Ectodermal cell (in vitro differentiated cells): Measurements from ENCODE around the gene PLB1.

Experiments used
- H3K27ac ChIP-seq: 2 replicates; pipeline ENCODE4 v1.7.0; 2013; ENCODE audit warnings: mild to moderate bottlenecking, low read depth, low read length; ENCODE audit not compliant: insufficient read depth, poor library complexity, severe bottlenecking
- H3K27me3 ChIP-seq: 2 replicates; pipeline ENCODE4 v1.7.0; 2013; ENCODE audit warnings: mild to moderate bottlenecking, low read length; ENCODE audit not compliant: insufficient read depth, control insufficient read depth, poor library complexity, severe bottlenecking
- H3K36me3 ChIP-seq: one replicate; pipeline ENCODE4 v1.7.0; 2013; ENCODE audit warnings: low read length; ENCODE audit not compliant: control insufficient read depth, insufficient read depth
- H3K4me1 ChIP-seq: one replicate; pipeline ENCODE4 v1.7.0; 2013; ENCODE audit warnings: low read length; ENCODE audit not compliant: control insufficient read depth, insufficient read depth
- H3K4me3 ChIP-seq: 2 replicates; pipeline ENCODE4 v1.7.0; 2013; ENCODE audit warnings: low read depth, low read length, control low read depth; ENCODE audit not compliant: insufficient read depth
- H3K9me3 ChIP-seq: 2 replicates; pipeline ENCODE4 v1.7.0; 2013; ENCODE audit warnings: mild to moderate bottlenecking, low read length, moderate library complexity; ENCODE audit not compliant: control insufficient read depth
- WGBS, 2 experiments: methylation state at CpG; one replicate each; pipeline ENCODE4 v1.1.7; 2013; ENCODE audit warnings: missing lambda C conversion rate in 2 of 2; 5-methylcytosine and 5-hydroxymethylcytosine counted together

Gene PLB1

DNA sequence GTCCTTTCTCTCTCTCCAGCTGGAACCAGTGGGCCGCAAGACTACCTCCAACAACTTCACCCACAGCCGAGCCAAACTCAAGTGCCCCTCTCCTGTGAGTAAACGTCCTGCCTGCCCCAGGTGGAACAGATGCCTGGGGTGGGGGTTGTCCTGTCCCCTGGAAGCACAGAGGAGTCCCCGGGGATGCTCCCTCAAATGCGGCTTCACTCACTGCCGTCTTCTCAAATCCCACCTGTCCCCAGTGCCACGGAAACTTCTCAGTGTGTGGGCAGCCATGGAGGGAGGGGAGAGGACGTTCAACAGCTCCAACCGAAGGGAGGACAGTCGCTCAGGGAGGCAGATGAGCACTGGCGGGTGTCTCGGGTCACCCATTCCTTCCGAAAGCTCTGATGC, 145.0 kb downstream of the PLB1 start:
- Histone ChIP-seq H3K27ac (no peak overlapping the region), H3K4me1 (peaks cover 20% of the 10 kb centered on the region), H3K36me3 (no peaks in the 10 kb centered on the region), H3K9me3 (no peaks in the 10 kb centered on the region), H3K4me3 (no peak overlapping the region), H3K27me3 (no peaks in the 10 kb centered on the region)
- WGBS, 2 experiments: 90 to 92% methylated on average over 13 of the region's 13 CpGs

DNA sequence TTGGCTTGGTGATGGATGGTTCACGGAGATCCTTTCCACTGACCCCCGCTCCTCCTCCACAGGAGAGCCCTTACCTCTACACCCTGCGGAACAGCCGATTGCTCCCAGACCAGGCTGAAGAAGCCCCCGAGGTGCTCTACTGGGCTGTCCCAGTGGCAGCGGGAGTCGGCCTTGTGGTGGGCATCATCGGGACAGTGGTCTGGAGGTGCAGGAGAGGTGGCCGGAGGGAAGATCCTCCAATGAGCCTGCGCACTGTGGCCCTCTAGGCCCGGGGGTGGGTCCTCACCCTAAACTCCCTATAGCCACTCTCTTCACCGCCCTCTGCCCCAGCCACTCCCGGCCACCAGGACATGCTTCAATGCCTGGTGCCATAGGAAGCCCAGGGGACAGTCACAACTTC, 146.9 kb downstream of the PLB1 start:
- Histone ChIP-seq H3K27me3 (no peaks in the 10 kb centered on the region), H3K36me3 (no peaks in the 10 kb centered on the region), H3K4me1 (peaks cover 20% of the 10 kb centered on the region), H3K4me3 (no peak overlapping the region), H3K9me3 (no peaks in the 10 kb centered on the region), H3K27ac (no peak overlapping the region)
- 93 to 95% methylated on average over 13 of the region's 13 CpGs for WGBS, 2 experiments

GRCh38 chr2:28643327-28643726, 147.5 kb downstream of the PLB1 start:
- no peak overlapping the region for H3K4me3 ChIP-seq
- WGBS, 2 experiments: 90 to 91% methylated on average over 6 of the region's 6 CpGs
- H3K9me3 ChIP-seq: no peaks in the 10 kb centered on the region
- H3K27me3 ChIP-seq: no peaks in the 10 kb centered on the region
- peaks cover 25% of the 10 kb centered on the region for H3K4me1 ChIP-seq
- no peaks in the 10 kb centered on the region for H3K36me3 ChIP-seq
- no peak overlapping the region for H3K27ac ChIP-seq

- Histone ChIP-seq H3K27ac (no peak overlapping the region), H3K4me1 (peaks cover 31% of the 10 kb centered on the region), H3K27me3 (no peaks in the 10 kb centered on the region), H3K9me3 (no peaks in the 10 kb centered on the region), H3K4me3 (no peak overlapping the region), H3K36me3 (no peaks in the 10 kb centered on the region)
- 77 to 80% methylated on average over 11 of the region's 11 CpGs for WGBS, 2 experiments
Observed at GRCh38 chr2:28643911-28644334, 148.1 kb downstream of the PLB1 start.

DNA sequence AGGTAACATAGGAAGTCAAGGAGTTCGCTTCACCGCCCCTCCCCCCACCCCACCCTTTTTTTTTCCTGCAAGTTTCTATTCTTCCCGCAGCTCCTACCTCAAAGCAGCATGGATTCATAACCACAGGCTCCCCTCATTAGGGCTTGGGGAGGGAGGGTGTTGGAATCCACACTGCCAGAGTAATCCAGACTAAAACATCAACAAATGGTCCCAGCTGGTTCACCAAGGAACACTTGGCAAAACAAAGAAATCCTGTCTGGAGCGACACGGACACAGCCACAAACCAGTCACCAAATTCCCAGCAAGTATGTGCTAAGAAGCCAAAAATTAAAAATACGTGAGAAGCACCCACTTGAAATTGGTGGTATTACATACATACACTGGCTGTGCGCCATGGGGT, 148.9 kb downstream of the PLB1 start:
- no peaks in the 10 kb centered on the region for H3K36me3 ChIP-seq
- 87 to 91% methylated on average over 6 to 7 of the region's 7 CpGs for WGBS, 2 experiments
- H3K27me3 ChIP-seq: no peaks in the 10 kb centered on the region
- H3K4me3 ChIP-seq: no peak overlapping the region
- no peaks in the 10 kb centered on the region for H3K9me3 ChIP-seq
- peaks cover 39% of the 10 kb centered on the region for H3K4me1 ChIP-seq
- no peak overlapping the region for H3K27ac ChIP-seq

GRCh38 chr2:28645553-28645952, 149.7 kb downstream of the PLB1 start:
- 96% methylated on average over 2 of the region's 2 CpGs for WGBS, 2 experiments
- no peaks in the 10 kb centered on the region for H3K27me3 ChIP-seq
- H3K9me3 ChIP-seq: no peaks in the 10 kb centered on the region
- peaks cover 42% of the 10 kb centered on the region for H3K4me1 ChIP-seq
- H3K4me3 ChIP-seq: no peak overlapping the region
- H3K27ac ChIP-seq: no peak overlapping the region
- no peaks in the 10 kb centered on the region for H3K36me3 ChIP-seq

DNA sequence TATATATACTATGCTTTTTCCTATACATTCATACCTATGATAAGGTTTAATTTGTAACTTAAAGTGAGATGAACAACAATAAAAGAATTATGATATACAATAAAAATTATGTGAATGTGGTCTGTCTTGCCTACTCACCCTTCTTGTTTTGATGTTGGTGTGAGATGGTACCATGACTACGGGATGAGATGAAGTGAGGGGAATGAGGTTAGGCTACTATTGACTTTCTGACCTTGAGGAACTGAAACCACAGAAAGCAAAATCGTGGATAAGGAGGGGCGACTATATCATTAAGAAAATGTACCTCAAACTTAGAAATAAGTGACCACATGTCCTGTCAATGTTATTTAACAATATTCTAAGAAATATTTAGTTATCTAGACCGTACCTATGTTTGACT, 151.8 kb downstream of the PLB1 start:
- no peaks in the 10 kb centered on the region for H3K9me3 ChIP-seq
- peaks cover 42% of the 10 kb centered on the region for H3K4me1 ChIP-seq
- no peaks in the 10 kb centered on the region for H3K36me3 ChIP-seq
- no peak overlapping the region for H3K4me3 ChIP-seq
- no peaks in the 10 kb centered on the region for H3K27me3 ChIP-seq
- 90 to 95% methylated on average over 2 to 4 of the region's 4 CpGs for WGBS, 2 experiments
- H3K27ac ChIP-seq: no peak overlapping the region

- 93 to 96% methylated on average over 3 of the region's 3 CpGs for WGBS, 2 experiments
- H3K9me3 ChIP-seq: no peaks in the 10 kb centered on the region
- no peak overlapping the region for H3K27ac ChIP-seq
- no peak overlapping the region for H3K4me3 ChIP-seq
- H3K27me3 ChIP-seq: no peaks in the 10 kb centered on the region
- peaks cover 40% of the 10 kb centered on the region for H3K4me1 ChIP-seq
- H3K36me3 ChIP-seq: no peaks in the 10 kb centered on the region
Observed at GRCh38 chr2:28648147-28648546, 152.3 kb downstream of the PLB1 start.

DNA sequence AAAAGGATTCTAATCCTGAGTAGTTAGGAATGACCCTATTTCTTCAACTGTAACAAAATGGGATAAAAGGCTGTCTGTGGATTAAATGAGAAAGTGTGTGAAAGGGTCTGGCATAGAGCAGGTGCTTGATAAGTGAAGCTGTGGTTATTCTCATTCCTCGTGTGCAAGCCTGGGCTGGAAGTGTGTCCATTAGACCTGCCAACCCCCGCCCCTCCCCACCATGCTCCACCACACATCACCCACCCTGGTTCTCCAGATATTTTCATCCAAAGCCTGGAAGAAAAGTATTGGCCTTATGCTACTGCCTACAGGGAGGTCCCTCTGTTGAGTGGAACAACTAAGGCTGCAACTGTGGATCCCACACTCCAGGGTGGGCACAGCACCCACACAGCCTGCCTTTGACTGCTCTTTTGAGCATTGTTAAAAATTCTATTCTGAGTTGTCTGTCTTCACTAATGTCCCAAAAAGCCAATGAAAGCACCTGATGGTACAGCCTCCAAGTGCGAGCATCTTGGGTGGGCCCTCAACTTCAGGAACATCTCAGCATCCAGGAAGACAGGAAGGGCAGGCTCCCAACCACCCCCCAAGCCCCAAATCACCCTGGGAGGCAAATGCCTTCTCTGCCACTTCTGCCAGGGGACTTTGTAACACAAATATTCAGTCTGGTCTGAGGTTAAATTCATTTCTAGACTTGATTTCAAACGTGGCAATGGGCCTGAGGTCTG, 153.0 kb downstream of the PLB1 start:
- H3K9me3 ChIP-seq: no peaks in the 10 kb centered on the region
- no peak overlapping the region for H3K4me3 ChIP-seq
- WGBS, 2 experiments: 84 to 85% methylated on average over 4 of the region's 4 CpGs
- no peak overlapping the region for H3K27ac ChIP-seq
- no peaks in the 10 kb centered on the region for H3K36me3 ChIP-seq
- H3K4me1 ChIP-seq: peaks cover 35% of the 10 kb centered on the region
- no peaks in the 10 kb centered on the region for H3K27me3 ChIP-seq

GRCh38 chr2:28649481-28650265, 153.8 kb downstream of the PLB1 start:
- Histone ChIP-seq H3K27ac (no peak overlapping the region), H3K4me3 (no peak overlapping the region)
- WGBS, 2 experiments: 83 to 84% methylated on average over 8 of the region's 8 CpGs

More at GRCh38 chr2:28649481-28650265, 153.8 kb downstream of the PLB1 start:
- Histone ChIP-seq H3K9me3 (no peaks in the 10 kb centered on the region), H3K27me3 (no peaks in the 10 kb centered on the region), H3K36me3 (no peaks in the 10 kb centered on the region), H3K4me1 (peaks cover 31% of the 10 kb centered on the region)
